Activated CD4-positive, alpha-beta T cell treated with anti-CD3 and anti-CD28 coated beads, Interleukin-2, amount 50 U/mL, for 48 hours (primary cell): ENCODE measurements around the gene NAT9.

Experiments
- DNase-seq, 2 experiments: peaks; one replicate each; pipeline ENCODE4 v3.0.0-alpha.2; 2020

NAT9 gene

GRCh38 chr17:74759243-74759801 lies 16.8 kb downstream of the NAT9 start:
- DNase-seq, result peak in 1 of 2 experiments; percentile 59

GRCh38 chr17:74758848-74759168 lies 17.3 kb downstream of the NAT9 start:
- no peak for DNase-seq

GRCh38 chr17:74757931-74758847 lies 18.0 kb downstream of the NAT9 start:
- no peak for DNase-seq

GRCh38 chr17:74757502-74757901 lies 18.6 kb downstream of the NAT9 start:
- DNase-seq, result no peak

- DNase-seq, result no peak
These were observed 19.3 kb downstream of the NAT9 start for GRCh38 chr17:74756891-74757290.

GRCh38 chr17:74755533-74755932 lies 20.6 kb downstream of the NAT9 start:
- no peak for DNase-seq

- no peak for DNase-seq
These were observed 21.3 kb downstream of the NAT9 start for GRCh38 chr17:74754832-74755231.

GRCh38 chr17:74752822-74753401 lies 23.2 kb downstream of the NAT9 start:
- DNase-seq, result no peak

GRCh38 chr17:74752415-74752814 lies 23.7 kb downstream of the NAT9 start:
- DNase-seq, result no peak

GRCh38 chr17:74750327-74751069 lies 25.6 kb downstream of the NAT9 start:
- peak in 1 of 2 experiments; percentile 48 for DNase-seq

- no peak for DNase-seq
These were observed 26.2 kb downstream of the NAT9 start for GRCh38 chr17:74750039-74750326.

- peak; percentile 58 to 62 for DNase-seq
These were observed 26.7 kb downstream of the NAT9 start for GRCh38 chr17:74749279-74750038.

GRCh38 chr17:74748529-74749278 lies 27.4 kb downstream of the NAT9 start, which contains the start of gene NHERF1:
Gene NHERF1 (plus strand): TSS chr17:74748628. CDS start chr17:74748847, 219 bp downstream.
- peak; percentile 93 to 94 for DNase-seq

- DNase-seq, result no peak
These were observed 27.9 kb downstream of the NAT9 start for GRCh38 chr17:74748279-74748528.

- DNase-seq, result no peak
These were observed 29.2 kb downstream of the NAT9 start for GRCh38 chr17:74746922-74747321.

GRCh38 chr17:74746376-74746775 lies 29.8 kb downstream of the NAT9 start:
- DNase-seq, result no peak

GRCh38 chr17:74745548-74746177 lies 30.5 kb downstream of the NAT9 start:
- no peak for DNase-seq

GRCh38 chr17:74744714-74745547 lies 31.2 kb downstream of the NAT9 start:
- DNase-seq, result peak; percentile 91 to 93

- DNase-seq, result no peak
These were observed 31.8 kb downstream of the NAT9 start for GRCh38 chr17:74744349-74744713.

- no peak for DNase-seq
These were observed 32.4 kb downstream of the NAT9 start for GRCh38 chr17:74743755-74744154.

- DNase-seq, result no peak
These were observed 33.1 kb downstream of the NAT9 start for GRCh38 chr17:74742978-74743545.
